MM.1S (cell line): ENCODE measurements around the gene TRPV2.

Source experiments
- CTCF ChIP-seq: fragments of 300-600 bp; sonication (generic); IDR thresholded peaks from 2 replicates; pipeline ENCODE4 v1.5.1; 2016; ENCODE audit warnings: antibody characterized with exemption, low read length, mixed read lengths
- EZH2 ChIP-seq: fragments of 300-600 bp; sonication (generic); optimal IDR thresholded peaks from 2 replicates; pipeline ENCODE3; 2017; ENCODE audit warnings: low read depth, mild to moderate bottlenecking, antibody characterized with exemption, low read length, mixed read lengths
- EZH2phosphoT487 ChIP-seq: fragments of 300-600 bp; sonication (generic); IDR thresholded peaks from 2 replicates; pipeline ENCODE4 v1.6.1; 2018; ENCODE audit warnings: antibody characterized with exemption, low read length

- no peak for TF ChIP-seq CTCF
- TF ChIP-seq EZH2phosphoT487 = no peak
- no peak for TF ChIP-seq EZH2
These were observed 24.5 kb downstream of the TRPV2 start for GRCh38 chr17:16439811-16440351.
